WTC11 (cell line): ENCODE measurements around the gene MASP2. TPM values are rescaled to one million over a fixed set of nuclear protein-coding genes. Genes with fewer than 3 reads are reported as not detected.
A peak's percentile ranks its signal among the peaks of the same experiment; 100 is the strongest.

Experiments
- ATAC-seq: fragments of 200-7000 bp; cut with Tn5 transposase; 2 replicates; pipeline ENCODE4 v1.10.0; 2021; ENCODE audit warnings: mild to moderate bottlenecking, moderate library complexity
- Bru-seq: library from RNA; stranded (reverse); fragments of 400-500 nt; gene quantifications from one replicate; lab custom pipeline; 2021; lab: Mats Ljungman, UMichigan
- CTCF ChIA-PET: fragments of 300-600 bp; sonication (Branson Sonifier 250); formaldehyde crosslinking; loops from one replicate; lab custom pipeline; 2021; ENCODE audit warnings: antibody characterized with exemption; lab: Charles Lee
- POLR2A ChIA-PET: fragments of 350-600 bp; sonication (Branson Sonifier 250); formaldehyde crosslinking; loops from one replicate; lab custom pipeline; 2021; ENCODE audit warnings: antibody characterized with exemption; lab: Charles Lee
- DNase-seq: peaks from one replicate; pipeline ENCODE4 v3.0.0; 2021; ENCODE audit warnings: low spot score
- H3K27ac Mint-ChIP-seq: 2 replicates; pipeline ENCODE4 v1.8.0; 2021; ENCODE audit warnings: mixed read lengths
- H3K27me3 Mint-ChIP-seq: 2 replicates; pipeline ENCODE4 v1.8.0; 2021; ENCODE audit warnings: low read depth, mild to moderate bottlenecking, moderate library complexity, mixed read lengths
- H3K36me3 Mint-ChIP-seq: 2 replicates; pipeline ENCODE4 v1.8.0; 2021; ENCODE audit warnings: mixed read lengths
- H3K4me1 Mint-ChIP-seq: 2 replicates; pipeline ENCODE4 v1.8.0; 2022; ENCODE audit warnings: mixed read lengths
- H3K4me3 Mint-ChIP-seq: 2 replicates; pipeline ENCODE4 v1.8.0; 2021; ENCODE audit warnings: mild to moderate bottlenecking, moderate library complexity, mixed read lengths
- H3K9me3 Mint-ChIP-seq: 2 replicates; pipeline ENCODE4 v1.8.0; 2021; ENCODE audit warnings: mixed read lengths
- IRF1 ChIP-seq: sonication (generic); formaldehyde crosslinking; IDR thresholded peaks from 2 replicates; pipeline ENCODE4 v1.8.0; 2023; ENCODE audit warnings: missing genetic modification reagents
- MXD4 ChIP-seq: fragments of 250-450 bp; sonication (Bioruptor Pico); IDR thresholded peaks from 2 replicates; pipeline ENCODE4 v1.8.0; 2021; ENCODE audit warnings: mild to moderate bottlenecking, moderate library complexity, borderline replicate concordance
- MYBL2 ChIP-seq: sonication (generic); formaldehyde crosslinking; IDR thresholded peaks from 2 replicates; pipeline ENCODE4 v1.8.1; 2023; ENCODE audit warnings: mild to moderate bottlenecking, moderate library complexity, missing genetic modification reagents
- RELA ChIP-seq: sonication (generic); formaldehyde crosslinking; IDR thresholded peaks from 2 replicates; pipeline ENCODE4 v1.8.1; 2022; ENCODE audit warnings: missing genetic modification reagents, mild to moderate bottlenecking, borderline replicate concordance
- SMAD3 ChIP-seq: sonication (generic); formaldehyde crosslinking; IDR thresholded peaks from 2 replicates; pipeline ENCODE4 v1.8.0; 2022; ENCODE audit warnings: missing genetic modification reagents, mild to moderate bottlenecking, borderline replicate concordance
- TP53 ChIP-seq: sonication (generic); formaldehyde crosslinking; IDR thresholded peaks from 2 replicates; pipeline ENCODE4 v1.8.1; 2023; ENCODE audit warnings: mild to moderate bottlenecking, missing genetic modification reagents
- ZMAT4 ChIP-seq: fragments of 250-450 bp; sonication (Bioruptor Pico); IDR thresholded peaks from 2 replicates; pipeline ENCODE4 v1.9.0; 2021; ENCODE audit warnings: mild to moderate bottlenecking
- ZNF121 ChIP-seq: sonication (generic); formaldehyde crosslinking; IDR thresholded peaks from 2 replicates; pipeline ENCODE4 v1.8.0; 2023; ENCODE audit warnings: missing genetic modification reagents
- ZNF423 ChIP-seq: fragments of 250-450 bp; sonication (Bioruptor Pico); IDR thresholded peaks from 2 replicates; pipeline ENCODE4 v2.1.2; 2022; ENCODE audit warnings: mild to moderate bottlenecking, moderate library complexity
- ZNF512 ChIP-seq: sonication (generic); formaldehyde crosslinking; IDR thresholded peaks from 2 replicates; pipeline ENCODE4 v1.8.1; 2022; ENCODE audit warnings: missing genetic modification reagents, borderline replicate concordance
- long read RNA-seq, 3 experiments: library from RNA in 1 of 3; library from capped mRNA in 1 of 3; library from polyadenylated mRNA in 1 of 3; unstranded in 2 of 3; stranded (forward) in 1 of 3; transcript quantifications; one replicate each; pipeline ENCODE4 v2.0.0, GENCODE V29; 2021
- total RNA-seq: library from RNA; stranded (reverse); gene quantifications from 3 replicates; pipeline ENCODE4 v1.2.3, GENCODE V29; 2021
- TF ChIP-seq, protein P1 (sequence below): fragments of 200-600 bp; IDR thresholded peaks from 2 replicates; pipeline ENCODE4 v1.8.0; 2022; ENCODE audit warnings: antibody characterized with exemption
- TF ChIP-seq, protein P2 (sequence below): sonication (generic); formaldehyde crosslinking; IDR thresholded peaks from 2 replicates; pipeline ENCODE4 v1.8.1; 2023; ENCODE audit warnings: mild to moderate bottlenecking, missing genetic modification reagents
- TF ChIP-seq, protein P3 (sequence below): fragments of 250-450 bp; sonication (Bioruptor Pico); IDR thresholded peaks from 2 replicates; pipeline ENCODE4 v1.9.0; 2021; ENCODE audit warnings: mild to moderate bottlenecking
- TF ChIP-seq, protein P4 (sequence below): fragments of 250-450 bp; sonication (Bioruptor Pico); IDR thresholded peaks from 2 replicates; pipeline ENCODE4 v1.8.0; 2021; ENCODE audit warnings: mild to moderate bottlenecking
- TF ChIP-seq, protein P5 (sequence below): sonication (generic); formaldehyde crosslinking; IDR thresholded peaks from 2 replicates; pipeline ENCODE4 v1.8.1; 2023; ENCODE audit warnings: mild to moderate bottlenecking, missing genetic modification reagents, borderline replicate concordance
- TF ChIP-seq, protein P6 (sequence below): sonication (generic); formaldehyde crosslinking; IDR thresholded peaks from 2 replicates; pipeline ENCODE4 v1.8.1; 2023; ENCODE audit warnings: mild to moderate bottlenecking, missing genetic modification reagents

Gene MASP2
- total RNA-seq (0.57 to 1.1 TPM (median 0.82 TPM) in 3 replicates), Bru-seq, nascent RNA (percentile 17 among the genes with signal in this experiment)
- long read RNA-seq, experiment 1, partial matches to known transcripts = 2 of 2 reads
- long read RNA-seq, experiment 1, other reads (novel, unspliced or antisense) = 0 of 2 reads
- long read RNA-seq, experiment 2 = 0 reads
- long read RNA-seq, experiment 3 = 0 reads

- CTCF ChIA-PET = interaction anchor here (0.5 to 3.6 kb wide), 2 partner anchors 9 to 77 kb away, joined by 4 to 49 read pairs; no protein-coding TSS in a partner anchor
- Mint-ChIP-seq H3K27me3 (no peaks in the 10 kb centered on the region), H3K4me1 (peaks cover 6% of the 10 kb centered on the region), H3K4me3 (no peak within 1 kb of the TSS), H3K36me3 (no peaks in the 10 kb centered on the region), H3K27ac (no peak within 1 kb of the TSS), H3K9me3 (no peaks in the 10 kb centered on the region)
- DNase-seq = no peak
- no peak for ATAC-seq
- POLR2A ChIA-PET = interaction anchor here (1.4 kb wide), 1 partner anchor 10 kb away, joined by 3 read pairs; no protein-coding TSS in a partner anchor
- no peak for TF ChIP-seq IRF1 (CRISPR knock-in tag)
- TF ChIP-seq SMAD3 (CRISPR knock-in tag) = no peak
- TF ChIP-seq, protein P1, sequence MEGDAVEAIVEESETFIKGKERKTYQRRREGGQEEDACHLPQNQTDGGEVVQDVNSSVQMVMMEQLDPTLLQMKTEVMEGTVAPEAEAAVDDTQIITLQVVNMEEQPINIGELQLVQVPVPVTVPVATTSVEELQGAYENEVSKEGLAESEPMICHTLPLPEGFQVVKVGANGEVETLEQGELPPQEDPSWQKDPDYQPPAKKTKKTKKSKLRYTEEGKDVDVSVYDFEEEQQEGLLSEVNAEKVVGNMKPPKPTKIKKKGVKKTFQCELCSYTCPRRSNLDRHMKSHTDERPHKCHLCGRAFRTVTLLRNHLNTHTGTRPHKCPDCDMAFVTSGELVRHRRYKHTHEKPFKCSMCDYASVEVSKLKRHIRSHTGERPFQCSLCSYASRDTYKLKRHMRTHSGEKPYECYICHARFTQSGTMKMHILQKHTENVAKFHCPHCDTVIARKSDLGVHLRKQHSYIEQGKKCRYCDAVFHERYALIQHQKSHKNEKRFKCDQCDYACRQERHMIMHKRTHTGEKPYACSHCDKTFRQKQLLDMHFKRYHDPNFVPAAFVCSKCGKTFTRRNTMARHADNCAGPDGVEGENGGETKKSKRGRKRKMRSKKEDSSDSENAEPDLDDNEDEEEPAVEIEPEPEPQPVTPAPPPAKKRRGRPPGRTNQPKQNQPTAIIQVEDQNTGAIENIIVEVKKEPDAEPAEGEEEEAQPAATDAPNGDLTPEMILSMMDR = no peak
- no peak for TF ChIP-seq RELA (CRISPR knock-in tag)
- TF ChIP-seq ZMAT4 (CRISPR knock-in tag) = no peak
- TF ChIP-seq ZNF121 (CRISPR knock-in tag) = no peak
- TF ChIP-seq, protein P2, sequence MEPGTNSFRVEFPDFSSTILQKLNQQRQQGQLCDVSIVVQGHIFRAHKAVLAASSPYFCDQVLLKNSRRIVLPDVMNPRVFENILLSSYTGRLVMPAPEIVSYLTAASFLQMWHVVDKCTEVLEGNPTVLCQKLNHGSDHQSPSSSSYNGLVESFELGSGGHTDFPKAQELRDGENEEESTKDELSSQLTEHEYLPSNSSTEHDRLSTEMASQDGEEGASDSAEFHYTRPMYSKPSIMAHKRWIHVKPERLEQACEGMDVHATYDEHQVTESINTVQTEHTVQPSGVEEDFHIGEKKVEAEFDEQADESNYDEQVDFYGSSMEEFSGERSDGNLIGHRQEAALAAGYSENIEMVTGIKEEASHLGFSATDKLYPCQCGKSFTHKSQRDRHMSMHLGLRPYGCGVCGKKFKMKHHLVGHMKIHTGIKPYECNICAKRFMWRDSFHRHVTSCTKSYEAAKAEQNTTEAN (CRISPR knock-in tag) = no peak
- no peak for TF ChIP-seq ZNF423 (CRISPR knock-in tag)
- TF ChIP-seq, protein P3, sequence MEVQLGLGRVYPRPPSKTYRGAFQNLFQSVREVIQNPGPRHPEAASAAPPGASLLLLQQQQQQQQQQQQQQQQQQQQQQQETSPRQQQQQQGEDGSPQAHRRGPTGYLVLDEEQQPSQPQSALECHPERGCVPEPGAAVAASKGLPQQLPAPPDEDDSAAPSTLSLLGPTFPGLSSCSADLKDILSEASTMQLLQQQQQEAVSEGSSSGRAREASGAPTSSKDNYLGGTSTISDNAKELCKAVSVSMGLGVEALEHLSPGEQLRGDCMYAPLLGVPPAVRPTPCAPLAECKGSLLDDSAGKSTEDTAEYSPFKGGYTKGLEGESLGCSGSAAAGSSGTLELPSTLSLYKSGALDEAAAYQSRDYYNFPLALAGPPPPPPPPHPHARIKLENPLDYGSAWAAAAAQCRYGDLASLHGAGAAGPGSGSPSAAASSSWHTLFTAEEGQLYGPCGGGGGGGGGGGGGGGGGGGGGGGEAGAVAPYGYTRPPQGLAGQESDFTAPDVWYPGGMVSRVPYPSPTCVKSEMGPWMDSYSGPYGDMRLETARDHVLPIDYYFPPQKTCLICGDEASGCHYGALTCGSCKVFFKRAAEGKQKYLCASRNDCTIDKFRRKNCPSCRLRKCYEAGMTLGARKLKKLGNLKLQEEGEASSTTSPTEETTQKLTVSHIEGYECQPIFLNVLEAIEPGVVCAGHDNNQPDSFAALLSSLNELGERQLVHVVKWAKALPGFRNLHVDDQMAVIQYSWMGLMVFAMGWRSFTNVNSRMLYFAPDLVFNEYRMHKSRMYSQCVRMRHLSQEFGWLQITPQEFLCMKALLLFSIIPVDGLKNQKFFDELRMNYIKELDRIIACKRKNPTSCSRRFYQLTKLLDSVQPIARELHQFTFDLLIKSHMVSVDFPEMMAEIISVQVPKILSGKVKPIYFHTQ (CRISPR knock-in tag) = no peak
- TF ChIP-seq TP53 (CRISPR knock-in tag) = no peak
- no peak for TF ChIP-seq ZNF512 (CRISPR knock-in tag)
- TF ChIP-seq, protein P4, sequence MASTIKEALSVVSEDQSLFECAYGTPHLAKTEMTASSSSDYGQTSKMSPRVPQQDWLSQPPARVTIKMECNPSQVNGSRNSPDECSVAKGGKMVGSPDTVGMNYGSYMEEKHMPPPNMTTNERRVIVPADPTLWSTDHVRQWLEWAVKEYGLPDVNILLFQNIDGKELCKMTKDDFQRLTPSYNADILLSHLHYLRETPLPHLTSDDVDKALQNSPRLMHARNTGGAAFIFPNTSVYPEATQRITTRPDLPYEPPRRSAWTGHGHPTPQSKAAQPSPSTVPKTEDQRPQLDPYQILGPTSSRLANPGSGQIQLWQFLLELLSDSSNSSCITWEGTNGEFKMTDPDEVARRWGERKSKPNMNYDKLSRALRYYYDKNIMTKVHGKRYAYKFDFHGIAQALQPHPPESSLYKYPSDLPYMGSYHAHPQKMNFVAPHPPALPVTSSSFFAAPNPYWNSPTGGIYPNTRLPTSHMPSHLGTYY (CRISPR knock-in tag) = no peak
- TF ChIP-seq, protein P5, sequence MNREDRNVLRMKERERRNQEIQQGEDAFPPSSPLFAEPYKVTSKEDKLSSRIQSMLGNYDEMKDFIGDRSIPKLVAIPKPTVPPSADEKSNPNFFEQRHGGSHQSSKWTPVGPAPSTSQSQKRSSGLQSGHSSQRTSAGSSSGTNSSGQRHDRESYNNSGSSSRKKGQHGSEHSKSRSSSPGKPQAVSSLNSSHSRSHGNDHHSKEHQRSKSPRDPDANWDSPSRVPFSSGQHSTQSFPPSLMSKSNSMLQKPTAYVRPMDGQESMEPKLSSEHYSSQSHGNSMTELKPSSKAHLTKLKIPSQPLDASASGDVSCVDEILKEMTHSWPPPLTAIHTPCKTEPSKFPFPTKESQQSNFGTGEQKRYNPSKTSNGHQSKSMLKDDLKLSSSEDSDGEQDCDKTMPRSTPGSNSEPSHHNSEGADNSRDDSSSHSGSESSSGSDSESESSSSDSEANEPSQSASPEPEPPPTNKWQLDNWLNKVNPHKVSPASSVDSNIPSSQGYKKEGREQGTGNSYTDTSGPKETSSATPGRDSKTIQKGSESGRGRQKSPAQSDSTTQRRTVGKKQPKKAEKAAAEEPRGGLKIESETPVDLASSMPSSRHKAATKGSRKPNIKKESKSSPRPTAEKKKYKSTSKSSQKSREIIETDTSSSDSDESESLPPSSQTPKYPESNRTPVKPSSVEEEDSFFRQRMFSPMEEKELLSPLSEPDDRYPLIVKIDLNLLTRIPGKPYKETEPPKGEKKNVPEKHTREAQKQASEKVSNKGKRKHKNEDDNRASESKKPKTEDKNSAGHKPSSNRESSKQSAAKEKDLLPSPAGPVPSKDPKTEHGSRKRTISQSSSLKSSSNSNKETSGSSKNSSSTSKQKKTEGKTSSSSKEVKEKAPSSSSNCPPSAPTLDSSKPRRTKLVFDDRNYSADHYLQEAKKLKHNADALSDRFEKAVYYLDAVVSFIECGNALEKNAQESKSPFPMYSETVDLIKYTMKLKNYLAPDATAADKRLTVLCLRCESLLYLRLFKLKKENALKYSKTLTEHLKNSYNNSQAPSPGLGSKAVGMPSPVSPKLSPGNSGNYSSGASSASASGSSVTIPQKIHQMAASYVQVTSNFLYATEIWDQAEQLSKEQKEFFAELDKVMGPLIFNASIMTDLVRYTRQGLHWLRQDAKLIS = no peak
- TF ChIP-seq MXD4 = no peak
- no peak for TF ChIP-seq MYBL2 (CRISPR knock-in tag)
- TF ChIP-seq, protein P6, sequence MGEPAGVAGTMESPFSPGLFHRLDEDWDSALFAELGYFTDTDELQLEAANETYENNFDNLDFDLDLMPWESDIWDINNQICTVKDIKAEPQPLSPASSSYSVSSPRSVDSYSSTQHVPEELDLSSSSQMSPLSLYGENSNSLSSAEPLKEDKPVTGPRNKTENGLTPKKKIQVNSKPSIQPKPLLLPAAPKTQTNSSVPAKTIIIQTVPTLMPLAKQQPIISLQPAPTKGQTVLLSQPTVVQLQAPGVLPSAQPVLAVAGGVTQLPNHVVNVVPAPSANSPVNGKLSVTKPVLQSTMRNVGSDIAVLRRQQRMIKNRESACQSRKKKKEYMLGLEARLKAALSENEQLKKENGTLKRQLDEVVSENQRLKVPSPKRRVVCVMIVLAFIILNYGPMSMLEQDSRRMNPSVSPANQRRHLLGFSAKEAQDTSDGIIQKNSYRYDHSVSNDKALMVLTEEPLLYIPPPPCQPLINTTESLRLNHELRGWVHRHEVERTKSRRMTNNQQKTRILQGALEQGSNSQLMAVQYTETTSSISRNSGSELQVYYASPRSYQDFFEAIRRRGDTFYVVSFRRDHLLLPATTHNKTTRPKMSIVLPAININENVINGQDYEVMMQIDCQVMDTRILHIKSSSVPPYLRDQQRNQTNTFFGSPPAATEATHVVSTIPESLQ = no peak
Measured at GRCh38 chr1:11046625-11047365, at the start of gene MASP2. Gene MASP2, minus strand, starts transcription at chr1:11047239. Its CDS starts 32 bp downstream, at chr1:11047207.
